ENCODE data around the gene LSAMP. TPM values are rescaled to one million over a fixed set of nuclear protein-coding genes. Genes with fewer than 3 reads are reported as not detected.

LSAMP gene
- total and polyA plus RNA-seq, 2 of the 13 experiments (the other 11 are each of a cell fraction or from before 2014, with no cell fraction given): not detected

- TF ChIP-seq ZBTB40 (IDR thresholded peaks at IDR 0.05) (no peak), ZBTB40 (CRISPR knock-in tag; IDR thresholded peaks at IDR 0.05) (no peak), ZNF225 (CRISPR knock-in tag; IDR thresholded peaks at IDR 0.05) (no peak), KDM3A (CRISPR knock-in tag; IDR thresholded peaks at IDR 0.05; ENCODE audit: low read depth) (0 out of 2 replicates have a peak, but pooled peaks have one; percentile 31), NAIF1 (CRISPR knock-in tag; IDR thresholded peaks at IDR 0.05; ENCODE audit: borderline replicate concordance) (no peak), THRA (CRISPR knock-in tag; IDR thresholded peaks at IDR 0.05; ENCODE audit: borderline replicate concordance) (0 out of 2 replicates have a peak, but pooled peaks have one; percentile 17), ASH2L (IDR thresholded peaks at IDR 0.05; ENCODE audit: insufficient read length, low read depth, low read length) (no peak), SRF (IDR thresholded peaks at IDR 0.05; ENCODE audit: low read depth, low read length) (no peak), ARNT (IDR thresholded peaks at IDR 0.05) (no peak), MBNL3 (CRISPR knock-in tag; conservative IDR thresholded peaks at IDR 0.05) (0 out of 2 replicates have a peak, but pooled peaks have one; percentile 48), SAP130 (CRISPR knock-in tag; IDR thresholded peaks at IDR 0.05; ENCODE audit: low read depth) (peak; percentile 51), HIC2 (CRISPR knock-in tag; IDR thresholded peaks at IDR 0.05; ENCODE audit: low read depth) (no peak), ELF3 (CRISPR knock-in tag; IDR thresholded peaks at IDR 0.05) (peak; percentile 69), ZMYM2 (CRISPR knock-in tag; IDR thresholded peaks at IDR 0.05) (peak; percentile 41; the same call in 1 of the 2 replicates), ZNF512 (CRISPR knock-in tag; IDR thresholded peaks at IDR 0.05) (no peak), ZNF775 (CRISPR knock-in tag; IDR thresholded peaks at IDR 0.05; ENCODE audit: borderline replicate concordance) (no peak)
These were observed 602.1 kb downstream of the LSAMP start (continued) for GRCh38 chr3:115843206-115843605.

All from HepG2 (cell line).